H9 (cell line): ENCODE data around the gene SPTBN5. TPM values are rescaled to one million over a fixed set of nuclear protein-coding genes. Genes with fewer than 3 reads are reported as not detected.

Experiments
- DNase-seq: peaks from one replicate; pipeline ENCODE4 v3.0.0-alpha.2; 2017
- H2AFZ ChIP-seq: one replicate; pipeline ENCODE4 v1.6.1; 2013; ENCODE audit warnings: mild to moderate bottlenecking, low read length, control low read depth, moderate library complexity
- H2AK5ac ChIP-seq: 2 replicates; pipeline ENCODE4 v1.6.1; 2013; ENCODE audit warnings: low read length, control low read depth, mixed read lengths; ENCODE audit not compliant: insufficient read length
- H2BK120ac ChIP-seq: one replicate; pipeline ENCODE4 v1.6.1; 2013; ENCODE audit warnings: low read depth, mild to moderate bottlenecking, low read length, control low read depth, inconsistent platforms; ENCODE audit not compliant: poor library complexity, severe bottlenecking
- H2BK12ac ChIP-seq: 2 replicates; pipeline ENCODE4 v1.6.1; 2013; ENCODE audit warnings: low read length, control low read depth, mixed read lengths, low read depth; ENCODE audit not compliant: insufficient read length
- H2BK15ac ChIP-seq: 2 replicates; pipeline ENCODE4 v1.6.1; 2013; ENCODE audit warnings: low read depth, low read length, control low read depth
- H2BK20ac ChIP-seq: one replicate; pipeline ENCODE4 v1.6.1; 2013; ENCODE audit warnings: low read depth, mild to moderate bottlenecking, low read length, control low read depth, inconsistent platforms; ENCODE audit not compliant: poor library complexity, severe bottlenecking
- H2BK5ac ChIP-seq: 2 replicates; pipeline ENCODE4 v1.6.1; 2013; ENCODE audit warnings: low read length, control low read depth, mixed read lengths; ENCODE audit not compliant: insufficient read length
- H3K14ac ChIP-seq: 2 replicates; pipeline ENCODE4 v1.6.1; 2013; ENCODE audit warnings: low read length, control low read depth; ENCODE audit not compliant: insufficient read depth
- H3K18ac ChIP-seq: 2 replicates; pipeline ENCODE4 v1.6.1; 2013; ENCODE audit warnings: low read depth, mild to moderate bottlenecking, mixed read lengths, low read length, control low read depth; ENCODE audit not compliant: insufficient read length
- H3K23ac ChIP-seq: 2 replicates; pipeline ENCODE4 v1.6.1; 2013; ENCODE audit warnings: low read length, control low read depth, mixed read lengths, low read depth; ENCODE audit not compliant: insufficient read length
- H3K23me2 ChIP-seq: 2 replicates; pipeline ENCODE4 v1.6.1; 2013; ENCODE audit warnings: low read depth, mild to moderate bottlenecking, mixed read lengths, low read length, control low read depth; ENCODE audit not compliant: insufficient read length, poor library complexity, severe bottlenecking
- H3K27ac ChIP-seq: 2 replicates; pipeline ENCODE4 v1.5.1; 2013; ENCODE audit warnings: low read length, control low read depth, mixed read lengths, low read depth; ENCODE audit not compliant: insufficient read length
- H3K27me3 ChIP-seq: 2 replicates; pipeline ENCODE4 v1.6.1; 2013; ENCODE audit warnings: low read length, control low read depth, inconsistent platforms; ENCODE audit not compliant: insufficient read depth
- H3K4ac ChIP-seq: 2 replicates; pipeline ENCODE4 v1.6.1; 2013; ENCODE audit warnings: low read depth, mild to moderate bottlenecking, control low read depth, inconsistent platforms, low read length, moderate library complexity
- H3K4me1 ChIP-seq: 2 replicates; pipeline ENCODE4 v1.6.1; 2013; ENCODE audit warnings: low read length, control low read depth, inconsistent platforms; ENCODE audit not compliant: insufficient read depth
- H3K4me2 ChIP-seq: 2 replicates; pipeline ENCODE4 v1.6.1; 2013; ENCODE audit warnings: low read length, control low read depth, mixed read lengths; ENCODE audit not compliant: insufficient read length, insufficient read depth
- H3K56ac ChIP-seq: 2 replicates; pipeline ENCODE4 v1.6.1; 2013; ENCODE audit warnings: low read depth, mild to moderate bottlenecking, mixed read lengths, low read length, control low read depth; ENCODE audit not compliant: insufficient read length
- H3K79me1 ChIP-seq: 2 replicates; pipeline ENCODE4 v1.6.1; 2013; ENCODE audit warnings: low read depth, mild to moderate bottlenecking, moderate library complexity, low read length, control low read depth, inconsistent platforms; ENCODE audit not compliant: insufficient read depth, poor library complexity, severe bottlenecking
- H3K79me2 ChIP-seq: 2 replicates; pipeline ENCODE4 v1.6.1; 2013; ENCODE audit warnings: low read length, control low read depth, inconsistent platforms; ENCODE audit not compliant: insufficient read depth
- H3K9ac ChIP-seq: 2 replicates; pipeline ENCODE4 v1.6.1; 2013; ENCODE audit warnings: low read length, control low read depth, mixed read lengths; ENCODE audit not compliant: insufficient read length; ENCODE audit errors: extremely low read depth
- H3K9me3 ChIP-seq: one replicate; pipeline ENCODE4 v1.6.1; 2013; ENCODE audit warnings: low read depth, low read length, inconsistent platforms; ENCODE audit not compliant: control insufficient read depth
- H3T11ph ChIP-seq: one replicate; pipeline ENCODE4 v1.6.1; 2013; ENCODE audit warnings: mild to moderate bottlenecking, low read length, control low read depth, inconsistent platforms
- H4K20me1 ChIP-seq: one replicate; pipeline ENCODE4 v1.6.1; 2013; ENCODE audit not compliant: control insufficient read depth, insufficient read length, insufficient read depth
- H4K5ac ChIP-seq: 2 replicates; pipeline ENCODE4 v1.6.1; 2013; ENCODE audit warnings: low read depth, mild to moderate bottlenecking, mixed read lengths, low read length, control low read depth; ENCODE audit not compliant: insufficient read length
- H4K8ac ChIP-seq: replicated peaks from 2 replicates; pipeline ENCODE4 v1.6.1; 2013; ENCODE audit warnings: low read length, control low read depth, mixed read lengths, low read depth; ENCODE audit not compliant: insufficient read length
- H4K91ac ChIP-seq: 2 replicates; pipeline ENCODE4 v1.6.1; 2013; ENCODE audit warnings: low read depth, mild to moderate bottlenecking, moderate library complexity, mixed read lengths, low read length, control low read depth; ENCODE audit not compliant: insufficient read length
- H3K27ac Mint-ChIP-seq, 3 experiments: 2 replicates in 2 of 3; 3 replicates in 1 of 3; pipeline ENCODE4 v1.8.0; 2020 to 2021; ENCODE audit warnings: mixed read lengths in 3 of 3, mild to moderate bottlenecking in 1 of 3, moderate library complexity in 1 of 3
- H3K27me3 Mint-ChIP-seq: 2 replicates; pipeline ENCODE4 v1.8.0; 2021; ENCODE audit warnings: low read depth, mild to moderate bottlenecking, moderate library complexity, mixed read lengths
- H3K36me3 Mint-ChIP-seq, 3 experiments: 2 replicates in 2 of 3; 3 replicates in 1 of 3; pipeline ENCODE4 v1.8.0; 2020 to 2021; ENCODE audit warnings: low read depth in 3 of 3, mixed read lengths in 3 of 3; ENCODE audit not compliant: insufficient read depth in 1 of 3
- H3K4me1 Mint-ChIP-seq, 2 experiments: 2 replicates each; pipeline ENCODE4 v1.8.0; 2020; ENCODE audit warnings: mixed read lengths in 2 of 2
- H3K4me3 Mint-ChIP-seq, 2 experiments: 2 replicates in 1 of 2; 3 replicates in 1 of 2; pipeline ENCODE4 v1.8.0; 2020 to 2021; ENCODE audit warnings: mild to moderate bottlenecking in 2 of 2, mixed read lengths in 2 of 2, moderate library complexity in 1 of 2
- H3K9me3 Mint-ChIP-seq, 2 experiments: 2 replicates in 1 of 2; 3 replicates in 1 of 2; pipeline ENCODE4 v1.8.0; 2020; ENCODE audit warnings: mild to moderate bottlenecking in 2 of 2, mixed read lengths in 2 of 2, moderate library complexity in 1 of 2
- CTCF ChIP-seq: fragments of 200-600 bp; sonication (generic); conservative IDR thresholded peaks from 3 replicates; pipeline ENCODE4 v1.8.0; 2021; ENCODE audit warnings: antibody characterized with exemption, mild to moderate bottlenecking
- WGBS: extraction: QIAGEN DNeasy Blood & Tissue Kit; methylation state at CpG from one replicate; pipeline ENCODE4 v1.1.7; 2013; ENCODE audit warnings: missing lambda C conversion rate, low lambda C conversion rate, mixed read lengths; ENCODE audit not compliant: insufficient read length; ENCODE audit errors: extremely low coverage; 5-methylcytosine and 5-hydroxymethylcytosine counted together
- total RNA-seq: library from RNA; stranded (reverse); gene quantifications from 2 replicates; pipeline ENCODE4 v1.2.1, GENCODE V29; 2021

SPTBN5 gene
- total RNA-seq, 1 experiment from 2014 or later, result 0.90 TPM

- no CpG with 5 or more reads among the region's 3 CpGs for WGBS
- Histone ChIP-seq H3K4me1 (no peaks in the 10 kb centered on the region), H3K4ac (no peak overlapping the region), H2BK120ac (no peak overlapping the region), H3K18ac (no peak overlapping the region), H3K79me1 (no peaks in the 10 kb centered on the region), H3K23me2 (no peaks in the 10 kb centered on the region), H3K14ac (no peak overlapping the region), H3K27ac (no peak overlapping the region), H3K56ac (no peak overlapping the region), H3K4me2 (no peak overlapping the region), H3K27me3 (no peaks in the 10 kb centered on the region), H4K8ac (no peak overlapping the region), H3K23ac (no peak overlapping the region), H3K9me3 (no peaks in the 10 kb centered on the region), H4K20me1 (no peaks in the 10 kb centered on the region), H3K9ac (no peak overlapping the region), H2BK15ac (no peak overlapping the region), H3T11ph (no peak overlapping the region), H4K5ac (no peak overlapping the region), H2AFZ (no peak overlapping the region), H2BK5ac (no peak overlapping the region), H2AK5ac (no peak overlapping the region), H4K91ac (no peak overlapping the region), H2BK12ac (no peak overlapping the region), H2BK20ac (no peak overlapping the region), H3K79me2 (no peaks in the 10 kb centered on the region)
- Mint-ChIP-seq H3K27ac (no peak overlapping the region), H3K36me3 (peaks cover 0 to 5% (median 2%) of the 10 kb centered on the region in 3 experiments; a peak in 4 of 7 replicates), H3K27me3 (no peaks in the 10 kb centered on the region), H3K9me3 (no peaks in the 10 kb centered on the region; a peak in 1 of 5 replicates), H3K4me3 (no peak overlapping the region), H3K4me1 (peaks cover 2 to 14% of the 10 kb centered on the region in 2 experiments)
- DNase-seq, result no peak
- no peak for TF ChIP-seq CTCF
Measured at GRCh38 chr15:41801850-41802455, 91.9 kb downstream of the SPTBN5 start.
